ENCODE results near the gene DUSP22. TPM values are rescaled to one million over a fixed set of nuclear protein-coding genes. Genes with fewer than 3 reads are reported as not detected.
A peak's percentile ranks its signal among the peaks of the same experiment; 100 is the strongest.

The DUSP22 gene
- total and polyA plus RNA-seq, 9 of the 15 experiments (the other 6 are each of a cell fraction or from before 2014, with no cell fraction given): 9.3 to 19.4 (median 11.8) TPM

- no peaks in the 10 kb centered on the region for H3K9me1 ChIP-seq (ENCODE audit: control insufficient read depth, insufficient read depth, low read length)
- BruUV-seq (replicated peaks): no TSS peak
- FAIRE-seq (no peak), DNase-seq (ENCODE audit: extremely low read depth in 1 of 4, low spot score in 3 of 4) (no peak), ATAC-seq (no peak)
- H3K4me3 ChIP-seq: no peak overlapping the region
- no peaks in the 10 kb centered on the region for H3K36me3 ChIP-seq (ENCODE audit: control insufficient read depth, insufficient read depth, low read length)
- H3K27me3 ChIP-seq (ENCODE audit: control insufficient read depth in 2 of 2, insufficient read depth in 2 of 2, low read length in 2 of 2): peaks cover 0 to 20% of the 10 kb centered on the region in 2 experiments; a peak in 3 of 5 replicates
- no peak overlapping the region for H2AFZ ChIP-seq (ENCODE audit: low read depth, low read length)
- H3K79me2 ChIP-seq (ENCODE audit: control insufficient read depth, insufficient read depth, low read length): no peaks in the 10 kb centered on the region
- POLR2A ChIA-PET: interaction anchor here (1.7 to 2.9 kb wide), 3 partner anchors 12 to 14 kb away, joined by 4 to 7 read pairs (median 6); no protein-coding TSS in a partner anchor
- CTCF ChIA-PET (ENCODE audit: low intra/inter-chr PET ratio): no interaction called here
- H3K9ac ChIP-seq (ENCODE audit: insufficient read depth in 1 of 2, low read depth in 2 of 2, low read length in 2 of 2): no peak overlapping the region
- H4K20me1 ChIP-seq (replicated peaks; ENCODE audit: control insufficient read depth, insufficient read depth, low read length): peaks cover 21% of the 10 kb centered on the region
- WGBS (ENCODE audit: insufficient coverage, low coverage, missing lambda C conversion rate): 22% methylated on average over 10 of the region's 10 CpGs
- in situ Hi-C loops (cut with MboI) (no loop called here), intact Hi-C loops (cut with micrococcal nuclease) (no loop called here)
- no peak overlapping the region for H3K4me2 ChIP-seq (ENCODE audit: insufficient read depth, low read length)
- H3K4me1 ChIP-seq (replicated peaks in 1 of 2; ENCODE audit: control insufficient read depth in 2 of 2, insufficient read depth in 2 of 2, low read length in 2 of 2): peaks cover 10 to 37% of the 10 kb centered on the region in 2 experiments
- H3K27ac ChIP-seq (ENCODE audit: extremely low read depth, low read depth, low read length): no peak overlapping the region
- no peaks in the 10 kb centered on the region for H3K9me3 ChIP-seq (replicated peaks; ENCODE audit: control insufficient read depth, insufficient read depth, low read depth, low read length)
- TF ChIP-seq TEAD4 (IDR thresholded peaks at IDR 0.05; ENCODE audit: low read length): no peak
- no peak for TF ChIP-seq TEAD4 (CRISPR knock-in tag; IDR thresholded peaks at IDR 0.05; ENCODE audit: borderline replicate concordance)
- no peak for TF ChIP-seq CEBPG (CRISPR knock-in tag; IDR thresholded peaks at IDR 0.05)
- no peak for TF ChIP-seq CEBPG (tag; conservative IDR thresholded peaks at IDR 0.05 in 1 of 2, IDR thresholded peaks at IDR 0.05 in 1 of 2)
- TF ChIP-seq MEIS2 (IDR thresholded peaks at IDR 0.05; ENCODE audit: partially characterized antibody): peak; percentile 49
- TF ChIP-seq, protein P1, sequence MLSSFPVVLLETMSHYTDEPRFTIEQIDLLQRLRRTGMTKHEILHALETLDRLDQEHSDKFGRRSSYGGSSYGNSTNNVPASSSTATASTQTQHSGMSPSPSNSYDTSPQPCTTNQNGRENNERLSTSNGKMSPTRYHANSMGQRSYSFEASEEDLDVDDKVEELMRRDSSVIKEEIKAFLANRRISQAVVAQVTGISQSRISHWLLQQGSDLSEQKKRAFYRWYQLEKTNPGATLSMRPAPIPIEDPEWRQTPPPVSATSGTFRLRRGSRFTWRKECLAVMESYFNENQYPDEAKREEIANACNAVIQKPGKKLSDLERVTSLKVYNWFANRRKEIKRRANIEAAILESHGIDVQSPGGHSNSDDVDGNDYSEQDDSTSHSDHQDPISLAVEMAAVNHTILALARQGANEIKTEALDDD (IDR thresholded peaks at IDR 0.05): peak; percentile 75
- TF ChIP-seq KDM1A (IDR thresholded peaks at IDR 0.05): peak; percentile 32 to 38; a peak in 1 of 4 replicates
- TF ChIP-seq RCOR1 (IDR thresholded peaks at IDR 0.05; ENCODE audit: borderline replicate concordance in 1 of 2, low read depth in 2 of 2, low read length in 2 of 2): peak in 1 of 2 experiments; percentile 39; a peak in 1 of 4 replicates
- 0 out of 4 replicates have a peak, but pooled peaks of 1 of the 2 experiments have one; percentile 12 for TF ChIP-seq TEAD1 (CRISPR knock-in tag; IDR thresholded peaks at IDR 0.05)
- TF ChIP-seq GABPA (tag; conservative IDR thresholded peaks at IDR 0.05; ENCODE audit: low read depth): 0 out of 2 replicates have a peak, but pooled peaks have one; percentile 15
- TF ChIP-seq MECOM (CRISPR knock-in tag; IDR thresholded peaks at IDR 0.05): no peak
- peak; percentile 8; the same call in 1 of the 2 replicates for TF ChIP-seq SPI1 (IDR thresholded peaks at IDR 0.05; ENCODE audit: borderline replicate concordance, low read depth, low read length)
- no peak for TF ChIP-seq RFX7 (CRISPR knock-in tag; IDR thresholded peaks at IDR 0.05)
- TF ChIP-seq RHOXF2B (CRISPR knock-in tag; conservative IDR thresholded peaks at IDR 0.05): no peak
- peak; percentile 79 for TF ChIP-seq MEF2A (IDR thresholded peaks at IDR 0.05; ENCODE audit: control insufficient read depth, low read depth, low read length)
- peak; percentile 91 for TF ChIP-seq MEF2D (tag; conservative IDR thresholded peaks at IDR 0.05; ENCODE audit: low read depth)
- 0 out of 2 replicates have a peak, but pooled peaks have one; percentile 6 for TF ChIP-seq CBFA2T3 (IDR thresholded peaks at IDR 0.05)
- TF ChIP-seq, protein P2, sequence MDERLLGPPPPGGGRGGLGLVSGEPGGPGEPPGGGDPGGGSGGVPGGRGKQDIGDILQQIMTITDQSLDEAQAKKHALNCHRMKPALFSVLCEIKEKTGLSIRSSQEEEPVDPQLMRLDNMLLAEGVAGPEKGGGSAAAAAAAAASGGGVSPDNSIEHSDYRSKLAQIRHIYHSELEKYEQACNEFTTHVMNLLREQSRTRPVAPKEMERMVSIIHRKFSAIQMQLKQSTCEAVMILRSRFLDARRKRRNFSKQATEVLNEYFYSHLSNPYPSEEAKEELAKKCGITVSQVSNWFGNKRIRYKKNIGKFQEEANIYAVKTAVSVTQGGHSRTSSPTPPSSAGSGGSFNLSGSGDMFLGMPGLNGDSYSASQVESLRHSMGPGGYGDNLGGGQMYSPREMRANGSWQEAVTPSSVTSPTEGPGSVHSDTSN (CRISPR knock-in tag; IDR thresholded peaks at IDR 0.05; ENCODE audit: low read depth): no peak
- TF ChIP-seq, protein P2 (tag; conservative IDR thresholded peaks at IDR 0.05; ENCODE audit: low read depth): peak; percentile 53
Measured at GRCh38 chr6:336159-337114, 44.1 kb downstream of the DUSP22 start.
